Smooth muscle cell (in vitro differentiated cells): ENCODE measurements around the gene LCN10. TPM values are rescaled to one million over a fixed set of nuclear protein-coding genes. Genes with fewer than 3 reads are reported as not detected.

Experiments used
- DNase-seq: peaks from one replicate; lab custom pipeline; 2025; ENCODE audit not compliant: unreplicated experiment; lab: John Stamatoyannopoulos, UW
- H2AFZ ChIP-seq: fragments of 200-600 bp; sonication (generic); 2 replicates; pipeline ENCODE4 v1.6.0; 2016; ENCODE audit warnings: antibody characterized with exemption, low read depth, mild to moderate bottlenecking
- H3F3A ChIP-seq: fragments of 200-600 bp; sonication (generic); 2 replicates; pipeline ENCODE4 v1.6.0; 2017; ENCODE audit warnings: antibody characterized with exemption, low read depth
- H3K27ac ChIP-seq: fragments of 200-600 bp; sonication (generic); 2 replicates; pipeline ENCODE4 v1.5.1; 2016; ENCODE audit warnings: low read depth, mild to moderate bottlenecking
- H3K27me3 ChIP-seq: fragments of 200-600 bp; sonication (generic); 2 replicates; pipeline ENCODE4 v1.6.1; 2016; ENCODE audit warnings: low read depth, mild to moderate bottlenecking
- H3K36me3 ChIP-seq: fragments of 200-600 bp; sonication (generic); 2 replicates; pipeline ENCODE4 v1.5.1; 2016; ENCODE audit warnings: low read depth
- H3K4me1 ChIP-seq: fragments of 200-600 bp; sonication (generic); 2 replicates; pipeline ENCODE4 v1.5.1; 2016; ENCODE audit warnings: low read depth
- H3K4me2 ChIP-seq: fragments of 200-600 bp; sonication (generic); 2 replicates; pipeline ENCODE4 v1.6.0; 2016; ENCODE audit warnings: mild to moderate bottlenecking
- H3K4me3 ChIP-seq: fragments of 200-600 bp; sonication (generic); 2 replicates; pipeline ENCODE4 v1.5.1; 2016; ENCODE audit warnings: mild to moderate bottlenecking
- H3K79me2 ChIP-seq: fragments of 200-600 bp; sonication (generic); 2 replicates; pipeline ENCODE4 v1.6.0; 2016; ENCODE audit warnings: low read depth, mild to moderate bottlenecking
- H3K9ac ChIP-seq: fragments of 200-600 bp; sonication (generic); 2 replicates; pipeline ENCODE4 v1.6.0; 2016; ENCODE audit warnings: low read depth
- H3K9me3 ChIP-seq: fragments of 200-600 bp; sonication (generic); replicated peaks from 2 replicates; pipeline ENCODE4 v1.5.1; 2016; ENCODE audit warnings: low read depth
- H4K20me1 ChIP-seq: fragments of 200-600 bp; sonication (generic); 2 replicates; pipeline ENCODE4 v1.6.0; 2016; ENCODE audit warnings: low read depth
- WGBS: methylation state at CpG from one replicate; pipeline ENCODE4 v1.1.7; 2016; ENCODE audit warnings: low lambda C conversion rate; 5-methylcytosine and 5-hydroxymethylcytosine counted together
- polyA plus RNA-seq: library from polyadenylated mRNA; unstranded; fragments of >200 nt; fragmentation: Nextera tagmentation; extraction: Ambion mirVana; gene quantifications from 2 replicates; pipeline ENCODE4 v1.2.1, GENCODE V29; 2016
- total RNA-seq: library from RNA; depleted of rRNA; stranded (reverse); fragments of >200 nt; gene quantifications from 2 replicates; pipeline ENCODE4 v1.2.3, GENCODE V29; 2014
- TF ChIP-seq, protein P1 (sequence below): fragments of 200-600 bp; sonication (generic); IDR thresholded peaks from 2 replicates; pipeline ENCODE4 v1.5.1; 2017; ENCODE audit warnings: borderline replicate concordance, mild to moderate bottlenecking, antibody characterized with exemption; ENCODE audit not compliant: insufficient read depth, poor library complexity, severe bottlenecking

The LCN10 gene
- total and polyA plus RNA-seq, 2 experiments from 2014 or later: not detected

DNA sequence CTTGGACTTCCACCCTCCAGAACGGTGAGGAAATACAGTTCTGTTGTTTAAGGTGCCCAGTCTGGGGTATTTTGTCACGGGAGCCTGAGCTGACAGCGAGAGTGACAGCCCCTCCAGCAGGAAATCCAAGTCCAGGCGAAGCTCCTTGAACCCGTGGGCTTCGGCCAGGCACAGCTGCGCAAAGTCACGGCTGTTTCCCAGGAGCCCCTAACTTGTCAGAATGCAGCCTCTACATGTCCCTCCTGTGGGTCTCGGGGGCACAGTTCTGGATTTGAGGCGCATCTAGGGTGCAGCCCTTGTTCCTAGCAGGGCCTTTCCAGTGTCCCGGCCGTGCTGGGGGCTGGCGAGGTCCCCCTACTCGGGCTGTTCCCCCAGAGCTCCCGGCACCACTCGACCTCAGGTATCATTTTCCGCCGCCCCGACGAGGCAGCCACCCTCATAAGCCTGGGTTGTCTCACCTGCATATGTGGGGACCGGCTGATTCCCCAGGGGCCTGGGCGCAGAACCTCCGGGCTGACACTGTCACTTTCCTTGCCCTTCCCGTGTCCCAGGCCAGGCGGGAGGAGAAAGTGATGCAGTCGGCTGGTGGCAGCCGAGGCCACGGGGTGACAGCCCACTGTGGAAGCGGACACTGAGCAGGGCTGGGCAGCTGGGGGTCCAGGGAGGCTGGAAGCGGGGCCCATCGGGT lies 10.8 kb upstream of the LCN10 start:
- Histone ChIP-seq H3K4me1 (no peaks in the 10 kb centered on the region), H3K9ac (no peak overlapping the region), H3K4me2 (no peak overlapping the region), H3K36me3 (no peaks in the 10 kb centered on the region), H3K27ac (no peak overlapping the region), H3K79me2 (no peaks in the 10 kb centered on the region), H3K4me3 (no peak overlapping the region), H3K27me3 (no peaks in the 10 kb centered on the region), H4K20me1 (no peaks in the 10 kb centered on the region), H3K9me3 (no peaks in the 10 kb centered on the region), H3F3A (no peaks in the 10 kb centered on the region), H2AFZ (no peak overlapping the region)
- DNase-seq: no peak
- TF ChIP-seq, protein P1, sequence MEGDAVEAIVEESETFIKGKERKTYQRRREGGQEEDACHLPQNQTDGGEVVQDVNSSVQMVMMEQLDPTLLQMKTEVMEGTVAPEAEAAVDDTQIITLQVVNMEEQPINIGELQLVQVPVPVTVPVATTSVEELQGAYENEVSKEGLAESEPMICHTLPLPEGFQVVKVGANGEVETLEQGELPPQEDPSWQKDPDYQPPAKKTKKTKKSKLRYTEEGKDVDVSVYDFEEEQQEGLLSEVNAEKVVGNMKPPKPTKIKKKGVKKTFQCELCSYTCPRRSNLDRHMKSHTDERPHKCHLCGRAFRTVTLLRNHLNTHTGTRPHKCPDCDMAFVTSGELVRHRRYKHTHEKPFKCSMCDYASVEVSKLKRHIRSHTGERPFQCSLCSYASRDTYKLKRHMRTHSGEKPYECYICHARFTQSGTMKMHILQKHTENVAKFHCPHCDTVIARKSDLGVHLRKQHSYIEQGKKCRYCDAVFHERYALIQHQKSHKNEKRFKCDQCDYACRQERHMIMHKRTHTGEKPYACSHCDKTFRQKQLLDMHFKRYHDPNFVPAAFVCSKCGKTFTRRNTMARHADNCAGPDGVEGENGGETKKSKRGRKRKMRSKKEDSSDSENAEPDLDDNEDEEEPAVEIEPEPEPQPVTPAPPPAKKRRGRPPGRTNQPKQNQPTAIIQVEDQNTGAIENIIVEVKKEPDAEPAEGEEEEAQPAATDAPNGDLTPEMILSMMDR: no peak
- WGBS: 90% methylated on average over 31 of the region's 31 CpGs

DNA sequence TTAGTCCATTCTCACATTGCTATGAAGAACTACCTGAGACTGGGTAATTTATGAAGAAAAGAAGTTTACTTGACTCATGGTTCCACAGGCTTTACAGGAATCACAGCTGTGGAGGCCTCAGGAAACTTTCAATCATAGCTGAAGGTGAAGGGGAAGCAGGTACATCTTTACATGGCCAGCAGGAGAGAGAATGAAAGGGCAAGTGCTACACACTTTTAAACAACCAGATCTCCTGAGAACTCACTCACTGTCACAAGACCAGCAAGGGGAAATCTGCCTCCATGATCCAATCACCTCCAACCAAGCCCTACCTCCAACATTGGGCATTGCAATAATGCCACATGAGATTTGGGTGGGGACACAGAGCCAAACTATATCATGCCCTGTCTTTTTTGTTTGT lies 9.1 kb upstream of the LCN10 start:
- Histone ChIP-seq H2AFZ (no peak overlapping the region), H3K27me3 (no peaks in the 10 kb centered on the region), H3K9me3 (no peaks in the 10 kb centered on the region), H4K20me1 (no peaks in the 10 kb centered on the region), H3K36me3 (no peaks in the 10 kb centered on the region), H3F3A (no peaks in the 10 kb centered on the region), H3K4me3 (no peak overlapping the region), H3K9ac (no peak overlapping the region), H3K79me2 (no peaks in the 10 kb centered on the region), H3K4me1 (no peaks in the 10 kb centered on the region), H3K4me2 (no peak overlapping the region), H3K27ac (no peak overlapping the region)
- no peak for DNase-seq
- TF ChIP-seq, protein P1: no peak

DNA sequence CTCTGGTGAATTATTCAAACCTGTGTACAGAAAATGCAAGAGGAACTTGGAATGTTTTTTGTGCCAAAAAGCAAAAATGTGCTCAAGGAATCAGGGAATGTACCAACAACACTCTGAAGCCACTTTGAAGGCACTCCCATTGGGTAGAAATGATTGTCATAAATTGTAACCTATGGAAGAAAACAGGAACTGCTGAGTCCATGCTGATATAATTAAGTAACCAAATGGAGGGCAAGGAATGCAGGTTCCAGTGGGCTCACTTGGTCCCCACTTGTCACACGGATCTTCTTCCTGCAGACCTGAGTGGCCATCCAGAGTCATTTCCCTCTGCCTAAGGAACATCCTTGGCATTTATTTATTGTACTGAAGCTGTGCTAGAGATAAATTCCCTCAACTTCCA lies 8.5 kb upstream of the LCN10 start:
- TF ChIP-seq, protein P1: no peak
- Histone ChIP-seq H3K79me2 (no peaks in the 10 kb centered on the region), H4K20me1 (no peaks in the 10 kb centered on the region), H3K36me3 (no peaks in the 10 kb centered on the region), H3K27me3 (no peaks in the 10 kb centered on the region), H3F3A (no peaks in the 10 kb centered on the region), H3K9ac (no peak overlapping the region), H3K27ac (no peak overlapping the region), H3K4me1 (no peaks in the 10 kb centered on the region), H2AFZ (no peak overlapping the region), H3K4me2 (no peak overlapping the region), H3K9me3 (no peaks in the 10 kb centered on the region), H3K4me3 (no peak overlapping the region)
- no peak for DNase-seq
- WGBS: 96% methylated on average over 1 of the region's 1 CpG

DNA sequence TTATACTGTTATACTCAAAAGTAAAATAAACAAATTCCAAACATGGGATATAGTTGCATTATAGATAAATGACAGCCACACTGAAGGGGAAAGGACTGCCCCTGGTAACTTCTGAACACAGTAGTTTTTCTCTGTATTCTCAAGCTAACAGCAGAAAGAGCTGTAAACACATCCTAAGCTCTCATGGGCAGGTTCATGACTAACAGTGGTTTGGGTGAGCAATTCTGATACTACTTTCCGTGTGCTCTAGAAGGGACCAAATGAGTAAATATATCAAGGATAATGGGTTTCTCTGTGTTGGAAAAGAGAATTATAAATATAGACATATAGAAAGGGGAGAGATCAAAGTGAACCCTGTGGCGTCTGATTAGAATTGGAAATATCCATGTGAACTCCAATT lies 7.8 kb upstream of the LCN10 start:
- Histone ChIP-seq H3K79me2 (no peaks in the 10 kb centered on the region), H2AFZ (no peak overlapping the region), H4K20me1 (no peaks in the 10 kb centered on the region), H3K27me3 (no peaks in the 10 kb centered on the region), H3K9ac (no peak overlapping the region), H3K36me3 (no peaks in the 10 kb centered on the region), H3K4me3 (no peak overlapping the region), H3K4me1 (no peaks in the 10 kb centered on the region), H3K9me3 (no peaks in the 10 kb centered on the region), H3K4me2 (no peak overlapping the region), H3F3A (no peaks in the 10 kb centered on the region), H3K27ac (no peak overlapping the region)
- TF ChIP-seq, protein P1: no peak
- WGBS: 81% methylated on average over 2 of the region's 2 CpGs
- no peak for DNase-seq
